Panc1 (cell line): ENCODE measurements around the gene BBX. TPM values are rescaled to one million over a fixed set of nuclear protein-coding genes. Genes with fewer than 3 reads are reported as not detected.

Experiments
- ATAC-seq: fragments of 200-7000 bp; cut with Tn5 transposase; 2 replicates; pipeline ENCODE4 v1.9.1; 2020; ENCODE audit warnings: mild to moderate bottlenecking, moderate library complexity
- BruUV-seq: library from RNA; stranded (reverse); fragments of 400-500 nt; replicated peaks from 2 replicates; lab custom pipeline; 2021; lab: Mats Ljungman, UMichigan
- CTCF ChIA-PET: fragments of 300-600 bp; sonication (Branson Sonifier 250); formaldehyde crosslinking; loops from one replicate; lab custom pipeline; 2022; ENCODE audit warnings: antibody characterized with exemption; lab: Charles Lee
- POLR2A ChIA-PET: fragments of 300-600 bp; sonication (Branson Sonifier 250); formaldehyde crosslinking; loops from one replicate; lab custom pipeline; 2022; ENCODE audit warnings: antibody characterized with exemption; lab: Charles Lee
- DNase-seq: peaks from one replicate; pipeline ENCODE4 v3.0.0-alpha.2; 2010; ENCODE audit warnings: low read depth, low spot score
- H3K27ac ChIP-seq: 2 replicates; pipeline ENCODE4 v1.5.1; 2011; ENCODE audit warnings: mild to moderate bottlenecking, low read length, inconsistent platforms
- H3K27me3 ChIP-seq: fragments of 200-500 bp; sonication (Bioruptor generic); 2 replicates; pipeline ENCODE4 v1.6.0; 2014; ENCODE audit warnings: low read length, inconsistent platforms; ENCODE audit not compliant: control insufficient read depth, insufficient read depth
- H3K36me3 ChIP-seq: fragments of 200-500 bp; sonication (Bioruptor generic); 2 replicates; pipeline ENCODE4 v1.5.1; 2014; ENCODE audit warnings: inconsistent platforms, mild to moderate bottlenecking, low read length, moderate library complexity; ENCODE audit not compliant: control insufficient read depth, insufficient read depth
- H3K4me1 ChIP-seq: 2 replicates; pipeline ENCODE4 v1.5.1; 2011; ENCODE audit warnings: inconsistent platforms, mild to moderate bottlenecking, low read length, moderate library complexity; ENCODE audit not compliant: control insufficient read depth, insufficient read depth
- H3K4me3 ChIP-seq, 2 experiments: 2 replicates each; pipeline ENCODE4 v1.5.1; 2011 to 2012; ENCODE audit warnings: low read depth in 2 of 2, low read length in 2 of 2, mild to moderate bottlenecking in 2 of 2, inconsistent platforms in 1 of 2, moderate library complexity in 1 of 2
- H3K9me3 ChIP-seq: fragments of 200-500 bp; sonication (Bioruptor generic); 2 replicates; pipeline ENCODE4 v1.5.1; 2014; ENCODE audit warnings: low read depth, mild to moderate bottlenecking, inconsistent platforms, low read length, moderate library complexity; ENCODE audit not compliant: control insufficient read depth, insufficient read depth
- POLR2AphosphoS5 ChIP-seq: IDR thresholded peaks from 2 replicates; pipeline ENCODE4 v1.6.1; 2012; ENCODE audit warnings: mild to moderate bottlenecking, low read depth, low read length, moderate library complexity
- SIN3A ChIP-seq: IDR thresholded peaks from 2 replicates; pipeline ENCODE4 v1.6.1; 2012; ENCODE audit warnings: low read depth, mild to moderate bottlenecking, low read length, moderate library complexity, borderline replicate concordance; ENCODE audit not compliant: insufficient read depth
- TCF7L2 ChIP-seq: IDR thresholded peaks from 2 replicates; pipeline ENCODE4 v1.6.1; 2011; ENCODE audit warnings: mild to moderate bottlenecking, low read depth, low read length, inconsistent platforms
- in situ Hi-C: cut with HindIII; loops from 2 replicates; pipeline ENCODE4 v1.10.0; 2016; ENCODE audit warnings: low sequenced_read_pairs, low pct_unique_long_range_greater_than_20kb
- intact Hi-C: fragments of 100-400 bp; cut with micrococcal nuclease; formaldehyde crosslinking; loops from one replicate; pipeline ENCODE4 v1.10.0; 2022; ENCODE audit not compliant: unreplicated experiment
- total RNA-seq: library from RNA; stranded (reverse); gene quantifications from one replicate; pipeline ENCODE4 v1.2.1, GENCODE V29; 2021; ENCODE audit not compliant: unreplicated experiment
- TF ChIP-seq, protein P1 (sequence below): fragments of 450-650 bp; IDR thresholded peaks from 2 replicates; pipeline ENCODE4 v1.5.1; 2017; ENCODE audit warnings: mild to moderate bottlenecking
- TF ChIP-seq, protein P2 (sequence below), 2 experiments: IDR thresholded peaks; 2 replicates each; pipeline ENCODE4 v1.6.1; 2011 to 2012; ENCODE audit warnings: low read depth in 2 of 2, control low read depth in 1 of 2, low read length in 1 of 2, mild to moderate bottlenecking in 1 of 2, moderate library complexity in 1 of 2; ENCODE audit not compliant: insufficient read depth in 1 of 2

Gene BBX
- total RNA-seq, 1 experiment from 2014 or later, result 28.5 TPM

DNA sequence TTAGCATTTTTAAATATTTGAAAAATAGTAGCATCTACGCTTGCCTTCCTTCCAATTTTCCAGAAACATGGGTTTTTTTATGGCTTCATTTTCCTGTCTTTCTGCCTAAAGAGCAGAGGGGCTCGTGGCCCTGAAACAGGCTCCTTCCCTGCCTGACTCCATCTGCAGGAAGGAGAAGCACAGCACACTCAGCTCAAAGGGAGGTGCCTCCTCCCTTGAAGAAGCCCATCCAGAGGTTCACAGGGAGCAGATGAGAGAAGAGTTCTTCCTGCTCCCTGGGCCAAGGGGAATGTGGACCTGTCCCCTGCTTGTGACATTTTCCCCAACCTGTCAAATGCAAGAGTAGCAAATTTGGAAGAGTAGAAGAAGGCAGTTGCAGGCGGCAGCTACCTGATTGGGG, 55.8 kb downstream of the BBX start:
- in situ Hi-C loops, result no loop called here

DNA sequence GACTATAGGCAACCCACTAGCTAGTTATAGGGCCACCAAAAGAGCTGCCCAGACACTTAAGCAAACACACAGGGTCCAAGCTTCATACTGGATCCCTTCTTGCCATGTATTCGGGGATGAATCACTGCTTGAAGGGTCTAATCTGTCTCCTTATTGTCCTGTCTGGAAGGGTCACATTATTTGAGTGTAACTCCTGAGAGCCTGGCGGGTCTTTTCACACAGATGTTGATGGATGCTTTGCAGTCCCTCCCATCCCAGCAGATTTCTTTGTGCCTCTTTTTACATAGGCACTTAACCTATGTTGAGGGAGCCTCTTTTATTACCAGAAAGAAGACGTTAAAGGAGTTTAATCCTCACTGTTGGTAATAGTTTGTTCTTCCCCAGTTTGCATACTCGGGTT, 56.6 kb downstream of the BBX start:
- CTCF ChIA-PET, result no interaction called here
- no TSS peak for BruUV-seq

More for the DNA sequence above, 55.8 kb downstream of the BBX start:
- ATAC-seq, result no peak
- no TSS peak for BruUV-seq
- intact Hi-C loops, result loop anchor here (10.0 kb wide), 1 partner anchor 346 kb away; no protein-coding TSS in a partner anchor
- no peak overlapping the region for H3K4me3 ChIP-seq
- TF ChIP-seq TCF7L2 (no peak), SIN3A (no peak), POLR2AphosphoS5 (no peak)
- TF ChIP-seq, protein P1, sequence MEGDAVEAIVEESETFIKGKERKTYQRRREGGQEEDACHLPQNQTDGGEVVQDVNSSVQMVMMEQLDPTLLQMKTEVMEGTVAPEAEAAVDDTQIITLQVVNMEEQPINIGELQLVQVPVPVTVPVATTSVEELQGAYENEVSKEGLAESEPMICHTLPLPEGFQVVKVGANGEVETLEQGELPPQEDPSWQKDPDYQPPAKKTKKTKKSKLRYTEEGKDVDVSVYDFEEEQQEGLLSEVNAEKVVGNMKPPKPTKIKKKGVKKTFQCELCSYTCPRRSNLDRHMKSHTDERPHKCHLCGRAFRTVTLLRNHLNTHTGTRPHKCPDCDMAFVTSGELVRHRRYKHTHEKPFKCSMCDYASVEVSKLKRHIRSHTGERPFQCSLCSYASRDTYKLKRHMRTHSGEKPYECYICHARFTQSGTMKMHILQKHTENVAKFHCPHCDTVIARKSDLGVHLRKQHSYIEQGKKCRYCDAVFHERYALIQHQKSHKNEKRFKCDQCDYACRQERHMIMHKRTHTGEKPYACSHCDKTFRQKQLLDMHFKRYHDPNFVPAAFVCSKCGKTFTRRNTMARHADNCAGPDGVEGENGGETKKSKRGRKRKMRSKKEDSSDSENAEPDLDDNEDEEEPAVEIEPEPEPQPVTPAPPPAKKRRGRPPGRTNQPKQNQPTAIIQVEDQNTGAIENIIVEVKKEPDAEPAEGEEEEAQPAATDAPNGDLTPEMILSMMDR, result no peak; the same call in 1 of the 2 replicates
- TF ChIP-seq, protein P2, sequence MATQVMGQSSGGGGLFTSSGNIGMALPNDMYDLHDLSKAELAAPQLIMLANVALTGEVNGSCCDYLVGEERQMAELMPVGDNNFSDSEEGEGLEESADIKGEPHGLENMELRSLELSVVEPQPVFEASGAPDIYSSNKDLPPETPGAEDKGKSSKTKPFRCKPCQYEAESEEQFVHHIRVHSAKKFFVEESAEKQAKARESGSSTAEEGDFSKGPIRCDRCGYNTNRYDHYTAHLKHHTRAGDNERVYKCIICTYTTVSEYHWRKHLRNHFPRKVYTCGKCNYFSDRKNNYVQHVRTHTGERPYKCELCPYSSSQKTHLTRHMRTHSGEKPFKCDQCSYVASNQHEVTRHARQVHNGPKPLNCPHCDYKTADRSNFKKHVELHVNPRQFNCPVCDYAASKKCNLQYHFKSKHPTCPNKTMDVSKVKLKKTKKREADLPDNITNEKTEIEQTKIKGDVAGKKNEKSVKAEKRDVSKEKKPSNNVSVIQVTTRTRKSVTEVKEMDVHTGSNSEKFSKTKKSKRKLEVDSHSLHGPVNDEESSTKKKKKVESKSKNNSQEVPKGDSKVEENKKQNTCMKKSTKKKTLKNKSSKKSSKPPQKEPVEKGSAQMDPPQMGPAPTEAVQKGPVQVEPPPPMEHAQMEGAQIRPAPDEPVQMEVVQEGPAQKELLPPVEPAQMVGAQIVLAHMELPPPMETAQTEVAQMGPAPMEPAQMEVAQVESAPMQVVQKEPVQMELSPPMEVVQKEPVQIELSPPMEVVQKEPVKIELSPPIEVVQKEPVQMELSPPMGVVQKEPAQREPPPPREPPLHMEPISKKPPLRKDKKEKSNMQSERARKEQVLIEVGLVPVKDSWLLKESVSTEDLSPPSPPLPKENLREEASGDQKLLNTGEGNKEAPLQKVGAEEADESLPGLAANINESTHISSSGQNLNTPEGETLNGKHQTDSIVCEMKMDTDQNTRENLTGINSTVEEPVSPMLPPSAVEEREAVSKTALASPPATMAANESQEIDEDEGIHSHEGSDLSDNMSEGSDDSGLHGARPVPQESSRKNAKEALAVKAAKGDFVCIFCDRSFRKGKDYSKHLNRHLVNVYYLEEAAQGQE (IDR thresholded peaks at IDR 0.05; ENCODE audit: insufficient read depth in 1 of 2, low read depth in 2 of 2, low read length in 1 of 2), result no peak
- DNase-seq, result no peak
- H3K36me3 ChIP-seq, result no peaks in the 10 kb centered on the region
- H3K4me1 ChIP-seq, result no peaks in the 10 kb centered on the region
- ChIA-PET CTCF (no interaction called here), POLR2A (no interaction called here)
- H3K9me3 ChIP-seq, result no peaks in the 10 kb centered on the region
- no peaks in the 10 kb centered on the region for H3K27me3 ChIP-seq
- H3K27ac ChIP-seq, result no peak overlapping the region

More for the DNA sequence above, 56.6 kb downstream of the BBX start:
- 0 out of 2 replicates have a peak, but pooled peaks have one; percentile 26 for ATAC-seq
- no peaks in the 10 kb centered on the region for H3K4me1 ChIP-seq
- no peaks in the 10 kb centered on the region for H3K27me3 ChIP-seq
- intact Hi-C loops, result loop anchor here (10.0 kb wide), 1 partner anchor 345 kb away; no protein-coding TSS in a partner anchor
- POLR2A ChIA-PET, result no interaction called here
- H3K9me3 ChIP-seq, result no peaks in the 10 kb centered on the region
- in situ Hi-C loops, result no loop called here
- no peaks in the 10 kb centered on the region for H3K36me3 ChIP-seq
- no peak overlapping the region for H3K27ac ChIP-seq
- no peak overlapping the region for H3K4me3 ChIP-seq
- no peak for DNase-seq
- TF ChIP-seq, protein P2 (IDR thresholded peaks at IDR 0.05; ENCODE audit: insufficient read depth in 1 of 2, low read depth in 2 of 2, low read length in 1 of 2), result no peak
- TF ChIP-seq, protein P1, result no peak
- TF ChIP-seq POLR2AphosphoS5, result no peak
- no peak for TF ChIP-seq SIN3A
- no peak for TF ChIP-seq TCF7L2
